ENCODE data around the gene RANBP17. TPM values are rescaled to one million over a fixed set of nuclear protein-coding genes. Genes with fewer than 3 reads are reported as not detected.

The RANBP17 gene
- total and polyA plus RNA-seq, 2 experiments from 2014 or later = 43.8 to 53.1 TPM

GRCh38 chr5:171155621-171156020, 293.8 kb downstream of the RANBP17 start:
- Mint-ChIP-seq H3K36me3 (ENCODE audit: low read depth) (no peaks in the 10 kb centered on the region; the same call in 2 of the 3 replicates), H3K9me3 (no peaks in the 10 kb centered on the region), H3K27ac (no peak overlapping the region), H3K4me3 (no peak overlapping the region), H3K27me3 (ENCODE audit: insufficient read depth, low read depth, poor library complexity) (peaks cover 2% of the 10 kb centered on the region), H3K4me1 (peaks cover 4% of the 10 kb centered on the region; the same call in 2 of the 3 replicates)
- Histone ChIP-seq H3K36me3 (ENCODE audit: insufficient read depth) (no peaks in the 10 kb centered on the region), H3F3A (replicated peaks; ENCODE audit: low read depth) (no peaks in the 10 kb centered on the region), H4K20me1 (replicated peaks; ENCODE audit: insufficient read depth) (no peaks in the 10 kb centered on the region), H3K27me3 (ENCODE audit: insufficient read depth) (no peaks in the 10 kb centered on the region), H3K79me2 (replicated peaks; ENCODE audit: insufficient read depth) (no peaks in the 10 kb centered on the region), H2AFZ (no peak overlapping the region), H3K4me2 (no peak overlapping the region), H3K4me3 (no peak overlapping the region), H3K9me2 (ENCODE audit: insufficient read depth) (no peaks in the 10 kb centered on the region), H3K27ac (ENCODE audit: low read depth) (no peak overlapping the region), H3K4me1 (ENCODE audit: insufficient read depth) (peaks cover 6% of the 10 kb centered on the region; the same call in 1 of the 2 replicates)
- ATAC-seq (no peak), DNase-seq (ENCODE audit: low spot score) (no peak)
- TF ChIP-seq ZNF462 (CRISPR knock-in tag; IDR thresholded peaks at IDR 0.05) = no peak
- no peak for TF ChIP-seq CREB1 (CRISPR knock-in tag; IDR thresholded peaks at IDR 0.05; ENCODE audit: low read depth)
- TF ChIP-seq ETS1 (IDR thresholded peaks at IDR 0.05) = no peak
- TF ChIP-seq POLR2AphosphoS5 (IDR thresholded peaks at IDR 0.05; ENCODE audit: low read depth) = no peak
- TF ChIP-seq ZNF331 (CRISPR knock-in tag; IDR thresholded peaks at IDR 0.05; ENCODE audit: low read depth) = no peak
- TF ChIP-seq, protein P1, sequence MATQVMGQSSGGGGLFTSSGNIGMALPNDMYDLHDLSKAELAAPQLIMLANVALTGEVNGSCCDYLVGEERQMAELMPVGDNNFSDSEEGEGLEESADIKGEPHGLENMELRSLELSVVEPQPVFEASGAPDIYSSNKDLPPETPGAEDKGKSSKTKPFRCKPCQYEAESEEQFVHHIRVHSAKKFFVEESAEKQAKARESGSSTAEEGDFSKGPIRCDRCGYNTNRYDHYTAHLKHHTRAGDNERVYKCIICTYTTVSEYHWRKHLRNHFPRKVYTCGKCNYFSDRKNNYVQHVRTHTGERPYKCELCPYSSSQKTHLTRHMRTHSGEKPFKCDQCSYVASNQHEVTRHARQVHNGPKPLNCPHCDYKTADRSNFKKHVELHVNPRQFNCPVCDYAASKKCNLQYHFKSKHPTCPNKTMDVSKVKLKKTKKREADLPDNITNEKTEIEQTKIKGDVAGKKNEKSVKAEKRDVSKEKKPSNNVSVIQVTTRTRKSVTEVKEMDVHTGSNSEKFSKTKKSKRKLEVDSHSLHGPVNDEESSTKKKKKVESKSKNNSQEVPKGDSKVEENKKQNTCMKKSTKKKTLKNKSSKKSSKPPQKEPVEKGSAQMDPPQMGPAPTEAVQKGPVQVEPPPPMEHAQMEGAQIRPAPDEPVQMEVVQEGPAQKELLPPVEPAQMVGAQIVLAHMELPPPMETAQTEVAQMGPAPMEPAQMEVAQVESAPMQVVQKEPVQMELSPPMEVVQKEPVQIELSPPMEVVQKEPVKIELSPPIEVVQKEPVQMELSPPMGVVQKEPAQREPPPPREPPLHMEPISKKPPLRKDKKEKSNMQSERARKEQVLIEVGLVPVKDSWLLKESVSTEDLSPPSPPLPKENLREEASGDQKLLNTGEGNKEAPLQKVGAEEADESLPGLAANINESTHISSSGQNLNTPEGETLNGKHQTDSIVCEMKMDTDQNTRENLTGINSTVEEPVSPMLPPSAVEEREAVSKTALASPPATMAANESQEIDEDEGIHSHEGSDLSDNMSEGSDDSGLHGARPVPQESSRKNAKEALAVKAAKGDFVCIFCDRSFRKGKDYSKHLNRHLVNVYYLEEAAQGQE (IDR thresholded peaks at IDR 0.05; ENCODE audit: unreplicated experiment) = no peak
- TF ChIP-seq EZH2 (IDR thresholded peaks at IDR 0.05; ENCODE audit: low read depth, unreplicated experiment) = no peak
- TF ChIP-seq EZH2phosphoT487 (IDR thresholded peaks at IDR 0.05; ENCODE audit: unreplicated experiment) = no peak
- no peak for TF ChIP-seq NANOG (IDR thresholded peaks at IDR 0.05; ENCODE audit: borderline replicate concordance)
- no peak for TF ChIP-seq ZNF114 (CRISPR knock-in tag; IDR thresholded peaks at IDR 0.05)
- TF ChIP-seq CTCF (conservative IDR thresholded peaks at IDR 0.05; ENCODE audit: low read depth in 2 of 2) = no peak
- no peak for TF ChIP-seq STAT1 (IDR thresholded peaks at IDR 0.05; ENCODE audit: unreplicated experiment)

Data from GM23338 (cell line).